A549 treated with ZK216348 at 1 μM for 4 hours (cell line): Measurements from ENCODE around the gene CRYBA4. TPM values are rescaled to one million over a fixed set of nuclear protein-coding genes. Genes with fewer than 3 reads are reported as not detected.

Experiments used
- total RNA-seq: library from RNA; stranded (reverse); fragments of 200-300 nt; extraction: Qiagen RNA extraction; gene quantifications from 5 replicates; pipeline ENCODE4 v1.2.3, GENCODE V29; 2022; ENCODE audit warnings: low read depth

CRYBA4 gene
- total RNA-seq = not detected in 5 replicates

DNA sequence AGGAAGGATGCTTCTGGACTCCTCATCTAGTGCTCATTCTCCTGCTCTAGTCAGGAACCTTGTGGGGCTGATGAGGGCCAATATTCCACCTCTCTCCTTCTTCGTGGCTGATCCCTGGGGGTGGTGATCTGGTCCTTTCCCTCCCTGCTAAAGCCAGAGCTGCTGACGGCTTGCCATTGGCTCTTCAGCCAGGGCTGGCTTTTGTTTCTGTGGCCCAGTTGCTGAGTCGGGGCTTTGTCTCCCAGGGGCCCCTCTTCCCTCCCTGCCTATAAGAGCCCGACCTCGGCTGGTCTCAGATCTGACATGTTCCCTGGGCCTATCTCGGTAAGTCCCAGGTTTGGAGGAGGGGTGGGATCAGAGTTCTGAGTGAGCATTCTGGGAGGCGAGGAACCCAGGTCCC is at the start of gene CRYBA4:
Gene CRYBA4, plus strand, starts transcription at position 301 of the 400 bp plus-strand sequence. CDS start 634 bp downstream, outside the sequence.

DNA sequence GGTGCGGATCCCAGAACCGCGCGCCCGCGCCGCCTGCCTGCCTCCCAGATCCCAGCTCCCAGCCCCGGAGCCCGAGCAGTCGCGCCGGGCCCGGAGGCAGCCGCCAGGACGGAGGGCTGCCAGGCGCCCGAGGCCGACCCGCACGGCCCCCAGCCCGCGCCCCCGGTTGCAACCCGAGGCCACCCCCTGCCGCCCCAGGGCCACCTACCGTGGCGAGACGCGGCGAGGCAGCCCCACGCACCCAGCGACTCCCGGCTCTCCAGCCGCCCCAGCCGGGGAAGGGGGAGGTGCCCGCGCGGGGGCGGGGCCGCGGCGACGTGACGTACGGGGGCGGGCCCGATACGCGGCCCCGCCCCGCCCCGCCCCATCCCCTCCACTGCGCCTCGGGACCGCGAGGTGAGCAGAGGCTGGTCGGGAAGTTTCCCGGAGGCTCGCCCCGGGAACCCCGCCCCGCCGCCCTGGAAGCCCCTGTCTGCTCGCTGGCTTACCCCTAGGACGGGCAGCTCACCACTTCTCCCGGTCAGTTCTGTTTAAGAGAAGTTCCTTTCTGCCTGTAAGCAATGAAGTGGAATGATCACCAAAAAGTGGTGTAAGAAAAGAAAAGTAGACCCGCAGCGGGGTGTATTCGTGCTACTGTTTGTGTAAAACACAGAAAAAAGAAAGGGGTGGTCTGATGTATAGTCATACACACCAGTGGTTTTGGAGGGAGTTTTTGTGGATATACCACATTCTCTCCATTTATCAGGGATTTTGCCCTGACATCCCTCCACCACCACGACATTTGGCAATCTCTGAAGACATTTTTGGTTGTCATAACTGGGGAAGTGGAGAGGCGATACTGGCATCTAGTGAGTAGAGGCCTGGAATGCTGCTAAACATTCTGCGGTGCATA is 31.7 kb upstream of the CRYBA4 start, which contains the start of gene TPST2:
Gene TPST2, minus strand, starts transcription at position 288 of the 892 bp plus-strand sequence. CDS start 48,502 bp downstream, outside the sequence.

DNA sequence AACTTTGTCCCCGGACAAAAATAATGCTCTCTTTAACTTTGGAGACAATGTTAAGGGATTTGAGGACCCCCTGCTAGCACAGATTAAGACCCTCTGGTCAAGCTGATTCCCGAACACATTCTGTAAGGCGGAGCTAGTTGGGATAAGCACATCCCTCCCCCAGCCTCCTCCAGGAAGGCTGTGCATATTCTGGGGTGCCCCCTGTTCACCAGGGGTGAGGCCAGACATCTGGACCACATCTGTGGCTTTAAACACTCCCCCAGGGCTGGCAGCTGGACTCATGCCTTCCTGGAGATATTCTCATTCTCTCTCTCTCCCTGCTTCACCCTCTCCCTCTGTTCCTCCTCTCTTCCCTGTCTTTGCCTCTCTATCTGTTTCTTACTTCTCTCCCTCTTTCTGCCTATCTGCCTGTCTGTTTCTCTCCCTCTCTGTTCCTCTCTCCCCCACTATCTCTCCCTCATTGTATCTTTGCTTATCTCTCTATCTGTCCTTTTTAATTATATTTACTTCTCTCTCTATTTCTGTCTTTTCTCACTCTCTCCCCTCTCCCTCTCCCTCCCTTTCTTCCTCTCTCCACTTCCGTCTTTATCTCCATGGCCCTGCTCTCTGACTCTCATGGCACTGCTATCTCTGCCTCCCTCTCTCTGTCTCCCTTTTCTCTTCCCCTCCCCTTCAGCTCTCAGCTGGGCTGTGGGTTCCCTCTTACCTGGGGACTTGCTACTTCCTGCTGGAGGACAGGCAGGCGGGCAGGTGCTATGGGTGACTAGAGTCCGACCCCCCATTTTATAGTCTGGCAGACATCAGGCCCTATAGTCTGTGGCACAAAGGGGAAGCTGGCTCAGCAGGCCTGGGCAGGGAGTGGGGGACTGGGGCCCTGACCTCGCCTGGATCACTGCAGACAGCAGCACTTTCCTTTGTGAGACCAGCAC is 4.2 kb upstream of the CRYBA4 start, which contains the start of gene CRYBB1:
Gene CRYBB1, minus strand, starts transcription at position 757 of the 929 bp plus-strand sequence. CDS start 1,708 bp downstream, outside the sequence.

DNA sequence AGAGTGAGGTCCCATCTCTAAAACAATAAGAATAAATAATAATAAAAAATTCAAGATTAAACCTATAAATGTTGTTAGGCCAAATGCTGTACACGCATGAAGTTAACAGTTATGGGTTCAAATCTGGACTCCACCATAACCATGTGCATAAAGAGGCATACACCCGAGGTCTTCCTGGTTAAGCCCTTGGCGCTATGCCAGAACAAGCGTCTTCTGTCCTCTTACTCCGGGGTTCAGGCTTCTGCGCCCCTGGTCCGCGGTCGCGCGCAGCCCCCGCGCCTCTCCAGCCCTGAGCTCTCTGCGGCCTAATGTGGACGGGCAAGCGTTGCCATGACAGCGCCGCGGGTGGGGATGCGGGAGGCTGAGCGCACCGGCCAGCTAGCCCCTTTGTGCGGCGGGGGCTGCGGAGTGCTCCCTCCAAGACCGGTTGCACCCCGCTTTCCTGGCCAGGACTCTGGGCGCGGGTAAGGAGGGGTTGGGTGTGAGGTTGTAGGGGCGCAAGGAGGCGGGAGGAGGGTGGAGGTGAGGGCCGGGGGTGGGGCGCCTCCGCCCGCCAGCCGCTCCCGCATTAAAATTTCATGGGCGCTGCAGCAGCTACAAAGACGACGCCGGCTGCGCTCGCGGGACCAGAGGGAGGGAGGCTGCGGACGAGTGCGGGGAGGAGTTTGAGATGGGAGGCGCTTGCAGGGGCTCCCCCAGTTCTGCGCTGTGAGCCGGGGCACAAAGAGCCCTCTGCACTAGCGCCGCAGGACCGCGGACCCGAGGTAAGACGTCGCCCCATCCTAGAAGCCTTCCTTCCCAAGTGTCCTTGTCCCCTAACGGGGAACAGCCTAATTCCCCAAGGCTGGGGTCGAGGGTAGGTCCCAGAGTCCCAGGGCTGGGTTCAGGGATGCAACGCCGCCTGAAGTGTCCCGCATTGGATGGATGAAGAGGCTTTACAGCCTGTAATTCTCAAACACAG is 35.4 kb downstream of the CRYBA4 start, which contains the start of gene MIAT:
Gene MIAT, plus strand, starts transcription at position 698 of the 961 bp plus-strand sequence.

Other genes with a start within 250 kb of the CRYBA4 start
- 0.75 to 1.5 TPM (median 1.2 TPM) in 5 replicates for gene ASPHD2, start 192.7 kb upstream of the CRYBA4 start, total RNA-seq
- 14.6 to 16.7 TPM (median 14.9 TPM) in 5 replicates for gene HPS4, start 138.2 kb upstream of the CRYBA4 start, total RNA-seq
- gene SRRD, start 138.1 kb upstream of the CRYBA4 start, total RNA-seq = 18.2 to 25.9 TPM (median 23.3 TPM) in 5 replicates
- gene TFIP11, start 109.5 kb upstream of the CRYBA4 start, total RNA-seq = 20.7 to 24.7 TPM (median 23.4 TPM) in 5 replicates
- gene TPST2, start 31.8 kb upstream of the CRYBA4 start, total RNA-seq = 9.6 to 13.0 TPM (median 10.8 TPM) in 5 replicates
- gene CRYBB1, start 3.9 kb upstream of the CRYBA4 start, total RNA-seq = not detected in 5 replicates
- gene MIAT, start 35.6 kb downstream of the CRYBA4 start, total RNA-seq = 0.22 to 0.48 TPM (median 0.34 TPM) in 5 replicates